ENCODE measurements around the gene IER5L. TPM values are rescaled to one million over a fixed set of nuclear protein-coding genes. Genes with fewer than 3 reads are reported as not detected.

The IER5L gene
- total and polyA plus RNA-seq, 7 donors = 2.3 to 17.4 (median 6.7) TPM

GRCh38 chr9:129172816-129173215 lies 5.2 kb downstream of the IER5L start:
- Histone ChIP-seq H3K27me3 (no peaks in the 10 kb centered on the region), H3K4me1 (peaks cover 0 to 39% (median 27%) of the 10 kb centered on the region in 4 donors), H3K4me3 (no peak overlapping the region), H3K9me3 (no peaks in the 10 kb centered on the region), H3K27ac (peak overlapping the region; percentile 97 to 99 (median 98)), H3K36me3 (no peaks in the 10 kb centered on the region)
- no peak for DNase-seq
- intact Hi-C loops (cut with DNase I) = no loop called here
- 57 to 63% methylated on average over 5 of the region's 5 CpGs for WGBS, 2 donors
- TF ChIP-seq POLR2AphosphoS5 (IDR thresholded peaks at IDR 0.05) = no peak

GRCh38 chr9:129171993-129172751 lies 5.9 kb downstream of the IER5L start:
- TF ChIP-seq POLR2AphosphoS5 (IDR thresholded peaks at IDR 0.05) = no peak
- no peak for TF ChIP-seq CTCF (IDR thresholded peaks at IDR 0.05)
- TF ChIP-seq POLR2A (IDR thresholded peaks at IDR 0.05) = no peak
- TF ChIP-seq EP300 (IDR thresholded peaks at IDR 0.05) = no peak
- no peaks in the 10 kb centered on the region for H3K36me3 ChIP-seq
- H3K9me3 ChIP-seq = no peaks in the 10 kb centered on the region
- 70 to 78% methylated on average over 7 of the region's 7 CpGs for WGBS, 2 donors
- peak overlapping the region in 1 of 4 donors; percentile 99 for H3K27ac ChIP-seq
- no peak for DNase-seq
- H3K4me1 ChIP-seq = peaks cover 0 to 45% (median 33%) of the 10 kb centered on the region in 4 donors
- H3K27me3 ChIP-seq = no peaks in the 10 kb centered on the region
- intact Hi-C loops (cut with DNase I) = no loop called here
- H3K4me3 ChIP-seq = no peak overlapping the region

- Histone ChIP-seq H3K36me3 (no peaks in the 10 kb centered on the region), H3K27me3 (no peaks in the 10 kb centered on the region), H3K27ac (peak overlapping the region in 1 of 4 donors; percentile 2), H3K4me3 (no peak overlapping the region), H3K9me3 (no peaks in the 10 kb centered on the region), H3K4me1 (peaks cover 0 to 49% (median 39%) of the 10 kb centered on the region in 4 donors)
- 64 to 71% methylated on average over 6 of the region's 6 CpGs for WGBS, 2 donors
- TF ChIP-seq EP300 (IDR thresholded peaks at IDR 0.05) (no peak), POLR2AphosphoS5 (IDR thresholded peaks at IDR 0.05) (no peak), POLR2A (IDR thresholded peaks at IDR 0.05) (no peak), CTCF (IDR thresholded peaks at IDR 0.05) (no peak)
- DNase-seq = no peak
- intact Hi-C loops (cut with DNase I) = no loop called here
Measured at GRCh38 chr9:129170229-129170628, 7.8 kb downstream of the IER5L start.

GRCh38 chr9:129166623-129167557 lies 11.2 kb downstream of the IER5L start:
- Histone ChIP-seq H3K36me3 (no peaks in the 10 kb centered on the region), H3K9me3 (no peaks in the 10 kb centered on the region), H3K27ac (peak overlapping the region; percentile 80 to 90 (median 82)), H3K4me3 (peak overlapping the region in 3 of 4 donors; percentile 19 to 34 (median 32)), H3K27me3 (no peaks in the 10 kb centered on the region), H3K4me1 (peaks cover 0 to 37% (median 33%) of the 10 kb centered on the region in 4 donors)
- 7 to 22% methylated on average over 18 of the region's 18 CpGs for WGBS, 2 donors
- TF ChIP-seq POLR2AphosphoS5 (IDR thresholded peaks at IDR 0.05) = peak; percentile 55 to 79 (median 77)
- no peak for TF ChIP-seq CTCF (IDR thresholded peaks at IDR 0.05)
- intact Hi-C loops (cut with DNase I) = no loop called here
- DNase-seq = peak; percentile 92

GRCh38 chr9:129165198-129165597 lies 12.9 kb downstream of the IER5L start:
- Histone ChIP-seq H3K27ac (peak overlapping the region in 3 of 4 donors; percentile 68 to 75 (median 70)), H3K4me1 (peaks cover 0 to 37% (median 33%) of the 10 kb centered on the region in 4 donors), H3K27me3 (no peaks in the 10 kb centered on the region), H3K9me3 (no peaks in the 10 kb centered on the region), H3K36me3 (no peaks in the 10 kb centered on the region), H3K4me3 (no peak overlapping the region)
- TF ChIP-seq POLR2A (IDR thresholded peaks at IDR 0.05) = no peak
- no peak for TF ChIP-seq POLR2AphosphoS5 (IDR thresholded peaks at IDR 0.05)
- TF ChIP-seq EP300 (IDR thresholded peaks at IDR 0.05) = no peak
- intact Hi-C loops (cut with DNase I) = no loop called here
- DNase-seq = no peak

Measured in sigmoid colon (tissue), 7 donors.